Transverse colon (tissue), 4 donors: ENCODE results near the gene LYRM4.

Source experiments
- CTCF ChIP-seq, 5 experiments: fragments of 200-600 bp in 3 of 5; fragments of 450-650 bp in 2 of 5; sonication (generic) in 3 of 5; IDR thresholded peaks; 1 replicate in 2 of 5; 2 replicates in 3 of 5; pipeline ENCODE4 v1.5.1; 2016 to 2017; ENCODE audit warnings: antibody characterized with exemption in 5 of 5, inconsistent platforms in 3 of 5, mild to moderate bottlenecking in 2 of 5, moderate library complexity in 1 of 5
- POLR2A ChIP-seq: fragments of 450-650 bp; IDR thresholded peaks from one replicate; pipeline ENCODE4 v1.6.1; 2016; ENCODE audit warnings: antibody characterized with exemption, mild to moderate bottlenecking, moderate library complexity
- POLR2AphosphoS5 ChIP-seq, 3 donors: sonication (generic); formaldehyde crosslinking; IDR thresholded peaks; one replicate each; pipeline ENCODE4 v1.6.1; 2016; ENCODE audit warnings: antibody characterized with exemption in 3 of 3

GRCh38 chr6:5215159-5215558 is 45.6 kb downstream of the LYRM4 start:
- TF ChIP-seq CTCF (IDR thresholded peaks at IDR 0.05) (no peak), POLR2A (no peak), POLR2AphosphoS5 (IDR thresholded peaks at IDR 0.05) (no peak)
